BE2C (cell line): ENCODE results near the gene AHSG.

Experiments used
- DNase-seq: peaks from one replicate; pipeline ENCODE4 v3.0.0-alpha.2; 2020
- H3K27me3 ChIP-seq: fragments of 250-450 bp; sonication (Bioruptor Pico); 2 replicates; pipeline ENCODE4 v1.5.1; 2020; ENCODE audit warnings: mild to moderate bottlenecking
- H3K36me3 ChIP-seq: fragments of 250-450 bp; sonication (Bioruptor Pico); 2 replicates; pipeline ENCODE4 v1.5.1; 2020; ENCODE audit warnings: mild to moderate bottlenecking
- H3K4me1 ChIP-seq: fragments of 250-450 bp; sonication (Bioruptor Pico); 2 replicates; pipeline ENCODE4 v1.5.1; 2020
- H3K4me3 ChIP-seq: 2 replicates; pipeline ENCODE4 v1.5.1; 2011; ENCODE audit warnings: low read depth, low read length
- H3K9me3 ChIP-seq: fragments of 250-450 bp; sonication (Bioruptor Pico); 2 replicates; pipeline ENCODE4 v1.5.1; 2020
- CTCF ChIP-seq: IDR thresholded peaks from 2 replicates; pipeline ENCODE4 v1.5.1; 2012; ENCODE audit warnings: mild to moderate bottlenecking, low read depth, low read length

AHSG gene

GRCh38 chr3:186618318-186618938 is 5.6 kb downstream of the AHSG start:
- DNase-seq, result no peak
- Histone ChIP-seq H3K4me1 (no peaks in the 10 kb centered on the region), H3K9me3 (no peaks in the 10 kb centered on the region), H3K27me3 (peaks cover 19% of the 10 kb centered on the region; the same call in 1 of the 2 replicates), H3K4me3 (no peak overlapping the region), H3K36me3 (no peaks in the 10 kb centered on the region)
- TF ChIP-seq CTCF, result no peak

- peaks cover 25% of the 10 kb centered on the region for H3K27me3 ChIP-seq
- no peaks in the 10 kb centered on the region for H3K36me3 ChIP-seq
- H3K4me1 ChIP-seq, result no peaks in the 10 kb centered on the region
- DNase-seq, result no peak
- no peaks in the 10 kb centered on the region for H3K9me3 ChIP-seq
- no peak for TF ChIP-seq CTCF
- H3K4me3 ChIP-seq, result no peak overlapping the region
Measured at GRCh38 chr3:186619787-186620212, 6.9 kb downstream of the AHSG start.

GRCh38 chr3:186620213-186621092 is 7.6 kb downstream of the AHSG start:
- no peak overlapping the region for H3K4me3 ChIP-seq
- no peak for TF ChIP-seq CTCF
- no peak for DNase-seq
- H3K27me3 ChIP-seq, result peaks cover 32% of the 10 kb centered on the region
- H3K4me1 ChIP-seq, result no peaks in the 10 kb centered on the region
- no peaks in the 10 kb centered on the region for H3K9me3 ChIP-seq
- no peaks in the 10 kb centered on the region for H3K36me3 ChIP-seq

GRCh38 chr3:186621894-186622650 is 9.2 kb downstream of the AHSG start:
- no peak for DNase-seq
- Histone ChIP-seq H3K4me3 (no peak overlapping the region), H3K27me3 (peaks cover 35% of the 10 kb centered on the region), H3K36me3 (no peaks in the 10 kb centered on the region), H3K9me3 (no peaks in the 10 kb centered on the region), H3K4me1 (no peaks in the 10 kb centered on the region)
- TF ChIP-seq CTCF, result no peak

- H3K4me3 ChIP-seq, result no peak overlapping the region
- H3K36me3 ChIP-seq, result no peaks in the 10 kb centered on the region
- no peaks in the 10 kb centered on the region for H3K4me1 ChIP-seq
- H3K27me3 ChIP-seq, result peaks cover 32% of the 10 kb centered on the region
- TF ChIP-seq CTCF, result no peak
- no peak for DNase-seq
- no peaks in the 10 kb centered on the region for H3K9me3 ChIP-seq
Measured at GRCh38 chr3:186622651-186623310, 9.9 kb downstream of the AHSG start.
